ENCODE measurements around the gene PBRM1.
"Not testable (repeated sequence)": the region's sequence is repeated elsewhere in the genome, so short reads cannot be mapped to it uniquely, and the experiment has no call there.

PBRM1 gene

GRCh38 chr3:52704611-52705437 is 19.1 kb upstream of the PBRM1 start:
- no peak for DNase-seq (ENCODE audit: low read depth, low spot score)

GRCh38 chr3:52703341-52703740 is 17.6 kb upstream of the PBRM1 start:
- no peak for DNase-seq (ENCODE audit: low read depth, low spot score)

GRCh38 chr3:52697632-52697965 is 11.9 kb upstream of the PBRM1 start:
- no peak for DNase-seq (ENCODE audit: low read depth, low spot score)

- DNase-seq (ENCODE audit: low read depth, low spot score): no peak
These were observed 11.3 kb upstream of the PBRM1 start for GRCh38 chr3:52696830-52697631.

- no peak for DNase-seq (ENCODE audit: low read depth, low spot score)
These were observed 10.3 kb upstream of the PBRM1 start for GRCh38 chr3:52695798-52696671.

GRCh38 chr3:52694528-52695189 is 8.9 kb upstream of the PBRM1 start:
- no peak for DNase-seq (ENCODE audit: low read depth, low spot score)

GRCh38 chr3:52693071-52693470 is 7.4 kb upstream of the PBRM1 start:
- no peak for DNase-seq (ENCODE audit: low read depth, low spot score)

GRCh38 chr3:52690560-52690959 is 4.8 kb upstream of the PBRM1 start:
- no peak for DNase-seq (ENCODE audit: low read depth, low spot score)

GRCh38 chr3:52689151-52689550 is 3.4 kb upstream of the PBRM1 start:
- DNase-seq (ENCODE audit: low read depth, low spot score): no peak

GRCh38 chr3:52688266-52688665 is 2.6 kb upstream of the PBRM1 start:
- DNase-seq (ENCODE audit: low read depth, low spot score): no peak

- peak; percentile 58 for DNase-seq (ENCODE audit: low read depth, low spot score)
These were observed 416 bp downstream of the PBRM1 start for GRCh38 chr3:52685285-52685708.

GRCh38 chr3:52684184-52684583 is 1.5 kb downstream of the PBRM1 start:
- no peak for DNase-seq (ENCODE audit: low read depth, low spot score)

GRCh38 chr3:52683611-52684010 is 2.1 kb downstream of the PBRM1 start:
- no peak for DNase-seq (ENCODE audit: low read depth, low spot score)

GRCh38 chr3:52682016-52682415 is 3.7 kb downstream of the PBRM1 start:
- no peak for DNase-seq (ENCODE audit: low read depth, low spot score)

GRCh38 chr3:52681596-52681995 is 4.1 kb downstream of the PBRM1 start:
- DNase-seq (ENCODE audit: low read depth, low spot score): no peak

GRCh38 chr3:52679811-52680210 is 5.9 kb downstream of the PBRM1 start:
- no peak for DNase-seq (ENCODE audit: low read depth, low spot score)

GRCh38 chr3:52679199-52679538 is 6.5 kb downstream of the PBRM1 start:
- no peak for DNase-seq (ENCODE audit: low read depth, low spot score)

- DNase-seq (ENCODE audit: low read depth, low spot score): no peak
These were observed 7.2 kb downstream of the PBRM1 start for GRCh38 chr3:52678265-52679198.

- not testable (repeated sequence) for DNase-seq (ENCODE audit: low read depth, low spot score)
These were observed 9.5 kb downstream of the PBRM1 start for GRCh38 chr3:52676201-52676600.

- no peak for DNase-seq (ENCODE audit: low read depth, low spot score)
These were observed 14.0 kb downstream of the PBRM1 start for GRCh38 chr3:52671676-52672075.

Measured in activated naive CD8-positive, alpha-beta T cell treated with anti-CD3 and anti-CD28 coated beads, Interleukin-2, amount 50 U/mL, for 16 hours (primary cell).